Forelimb muscle (tissue), 1 donor: ENCODE data around the gene ATG9B. TPM values are rescaled to one million over a fixed set of nuclear protein-coding genes. Genes with fewer than 3 reads are reported as not detected.
"Not testable (repeated sequence)": the region's sequence is repeated elsewhere in the genome, so short reads cannot be mapped to it uniquely, and the experiment has no call there.

Experiments
- DNase-seq: peaks from one replicate; pipeline ENCODE4 v3.0.0-alpha.2; 2013; ENCODE audit warnings: low read depth
- polyA plus RNA-seq: library from polyadenylated mRNA; unstranded; fragments of 120-200 nt; gene quantifications from one replicate; pipeline ENCODE4 v1.2.1, GENCODE V29; 2013; ENCODE audit not compliant: insufficient read length

ATG9B gene
- polyA plus RNA-seq, 1 donor: 0.73 TPM

- DNase-seq: no peak
These were observed 8.3 kb downstream of the ATG9B start for GRCh38 chr7:151015967-151016366.

- DNase-seq: no peak
These were observed 9.3 kb downstream of the ATG9B start for GRCh38 chr7:151014950-151015349.

- peak; percentile 54 for DNase-seq
These were observed 10.4 kb downstream of the ATG9B start for GRCh38 chr7:151013733-151014497.

GRCh38 chr7:151013356-151013732 is 10.9 kb downstream of the ATG9B start:
- no peak for DNase-seq

DNA sequence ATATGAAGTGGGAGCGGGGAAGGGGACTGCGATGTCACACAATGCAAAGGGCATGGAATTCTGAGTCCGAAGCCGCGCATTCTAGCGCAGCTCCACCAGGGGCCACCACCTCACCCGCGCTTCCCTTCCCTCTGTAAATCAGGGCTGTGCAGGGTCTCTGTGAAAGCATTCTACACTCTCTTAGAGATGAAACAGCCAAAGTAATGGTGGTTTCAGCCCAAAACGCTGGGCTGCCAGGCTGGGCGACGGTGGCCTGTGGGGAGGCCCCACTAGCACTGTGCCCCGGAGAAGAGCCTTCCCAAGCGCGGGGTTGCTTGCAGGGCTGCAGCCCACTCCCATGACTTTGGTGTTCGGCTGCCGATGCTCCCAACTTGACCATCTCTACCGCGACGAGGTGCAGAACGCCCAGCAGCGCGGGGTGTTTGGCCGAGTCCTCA is 11.4 kb downstream of the ATG9B start:
- no peak for DNase-seq

GRCh38 chr7:151012031-151012692 is 12.1 kb downstream of the ATG9B start:
- no peak for DNase-seq

GRCh38 chr7:151011616-151012015 is 12.7 kb downstream of the ATG9B start:
- DNase-seq: not testable (repeated sequence)

DNA sequence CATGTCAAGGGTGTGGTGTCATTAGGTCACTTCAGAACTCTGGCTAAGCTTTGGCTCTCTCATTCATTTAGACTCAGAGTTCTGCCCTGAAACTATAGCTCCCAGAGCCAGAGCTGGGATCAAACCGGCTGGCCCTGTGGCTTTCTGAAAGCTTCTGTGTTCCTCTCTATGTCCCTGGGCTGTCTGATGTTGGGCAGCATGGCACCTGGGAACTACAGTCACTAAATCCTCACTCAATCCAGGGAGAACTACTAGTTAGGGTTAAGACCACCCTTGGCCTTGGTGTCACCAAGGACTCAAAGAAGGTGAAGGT is 13.2 kb downstream of the ATG9B start:
- no peak for DNase-seq

DNA sequence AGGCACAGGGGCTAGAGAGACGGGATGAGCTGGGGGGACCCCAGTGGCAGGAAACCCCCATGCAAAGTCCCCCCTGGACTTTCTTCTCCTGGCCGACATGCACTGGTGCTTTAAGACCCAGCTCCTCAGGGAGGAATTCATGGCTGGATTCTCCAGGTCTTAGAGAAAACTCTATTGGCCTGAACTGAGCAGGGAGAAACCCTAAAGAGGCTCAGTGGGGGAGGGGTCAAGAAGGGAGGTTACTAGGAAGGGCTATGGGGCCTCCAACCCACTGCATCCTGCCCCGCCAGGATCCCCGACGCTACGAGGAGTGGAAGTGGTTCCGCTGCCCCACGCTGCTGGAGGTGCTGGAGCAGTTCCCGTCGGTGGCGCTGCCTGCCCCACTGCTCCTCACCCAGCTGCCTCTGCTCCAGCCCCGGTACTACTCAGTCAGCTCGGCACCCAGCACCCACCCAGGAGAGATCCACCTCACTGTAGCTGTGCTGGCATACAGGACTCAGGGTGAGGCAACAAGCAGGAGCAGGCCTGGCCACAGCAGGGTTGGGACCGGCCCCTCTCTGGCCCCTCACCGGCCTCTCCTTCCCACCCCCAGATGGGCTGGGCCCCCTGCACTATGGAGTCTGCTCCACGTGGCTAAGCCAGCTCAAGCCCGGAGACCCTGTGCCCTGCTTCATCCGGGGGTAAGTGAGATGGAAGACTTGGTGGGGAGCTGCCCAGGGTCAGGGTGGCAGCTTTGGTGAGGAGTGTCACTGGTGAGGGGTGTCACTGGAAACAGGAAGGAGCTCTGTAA is 13.8 kb downstream of the ATG9B start:
- DNase-seq: no peak

DNA sequence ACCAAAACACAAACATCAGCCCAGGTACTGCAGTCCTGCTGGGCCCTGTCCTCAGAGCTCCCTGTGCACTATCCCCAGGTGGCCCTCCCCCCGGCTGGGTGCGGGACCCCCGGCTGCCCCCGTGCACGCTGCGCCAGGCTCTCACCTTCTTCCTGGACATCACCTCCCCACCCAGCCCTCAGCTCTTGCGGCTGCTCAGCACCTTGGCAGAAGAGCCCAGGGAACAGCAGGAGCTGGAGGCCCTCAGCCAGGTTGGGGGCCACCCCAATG is 14.3 kb downstream of the ATG9B start:
- DNase-seq: no peak

- DNase-seq: no peak
These were observed 14.8 kb downstream of the ATG9B start for GRCh38 chr7:151009327-151010036.

DNA sequence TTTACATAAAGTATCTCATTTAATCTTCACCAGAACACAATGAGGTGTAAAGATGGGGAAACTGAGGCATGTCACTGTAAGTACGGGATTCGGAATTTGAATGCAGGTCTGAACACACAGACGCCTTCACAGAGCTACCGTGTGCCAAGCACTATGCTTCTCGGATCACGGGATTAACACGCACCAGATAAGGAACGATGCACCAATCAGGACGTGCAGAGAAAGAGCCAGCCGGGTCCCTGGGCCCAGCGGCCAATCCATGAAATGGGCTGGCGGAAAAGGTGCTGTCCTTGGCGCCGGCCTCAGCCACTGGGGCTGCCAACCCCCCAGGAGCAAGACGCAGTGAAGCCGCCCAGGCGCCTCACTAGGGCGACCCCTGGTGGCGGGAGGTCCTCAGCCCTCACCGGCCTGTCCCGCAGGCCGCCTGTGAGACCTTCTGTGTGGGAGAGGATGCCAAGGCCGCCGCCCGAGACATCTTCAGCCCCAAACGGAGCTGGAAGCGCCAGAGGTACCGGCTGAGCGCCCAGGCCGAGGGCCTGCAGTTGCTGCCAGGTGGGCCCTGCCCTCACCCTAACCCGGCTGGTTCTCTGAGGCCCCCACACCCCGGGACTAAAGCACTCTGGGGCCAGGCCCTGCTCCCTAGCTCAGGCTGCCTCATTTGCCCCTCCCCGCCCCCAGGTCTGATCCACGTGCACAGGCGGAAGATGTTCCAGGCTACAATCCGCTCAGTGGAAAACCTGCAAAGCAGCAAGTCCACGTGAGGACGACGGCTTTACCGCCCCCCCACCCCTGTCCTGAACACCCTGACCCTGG is 15.6 kb downstream of the ATG9B start:
- no peak for DNase-seq

- DNase-seq: no peak
These were observed 16.2 kb downstream of the ATG9B start for GRCh38 chr7:151008143-151008510.

- no peak for DNase-seq
These were observed 16.8 kb downstream of the ATG9B start for GRCh38 chr7:151007469-151007898.

- DNase-seq: no peak
These were observed 17.5 kb downstream of the ATG9B start for GRCh38 chr7:151006590-151007300.

DNA sequence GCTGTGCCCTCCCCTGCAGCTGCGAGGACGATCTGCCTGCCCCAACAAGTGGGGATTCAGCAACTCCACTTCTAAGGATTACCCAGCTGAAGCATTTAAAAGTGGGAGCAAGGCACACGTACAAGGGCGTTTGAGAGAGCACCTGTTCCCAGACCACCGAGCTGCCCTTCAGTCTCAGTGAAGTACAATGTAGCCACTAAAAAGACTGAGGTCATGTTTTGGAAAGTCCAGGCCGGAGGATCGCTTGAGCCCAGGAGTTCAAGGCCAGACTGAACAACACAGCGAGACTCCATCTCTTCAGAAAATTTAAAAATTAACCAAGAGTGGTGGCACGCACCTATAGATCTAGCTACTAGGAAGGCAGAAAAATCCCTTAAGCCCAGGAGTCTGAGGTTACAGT is 18.7 kb downstream of the ATG9B start:
- DNase-seq: no peak

- DNase-seq: no peak
These were observed 20.7 kb downstream of the ATG9B start for GRCh38 chr7:151003572-151003971.

DNA sequence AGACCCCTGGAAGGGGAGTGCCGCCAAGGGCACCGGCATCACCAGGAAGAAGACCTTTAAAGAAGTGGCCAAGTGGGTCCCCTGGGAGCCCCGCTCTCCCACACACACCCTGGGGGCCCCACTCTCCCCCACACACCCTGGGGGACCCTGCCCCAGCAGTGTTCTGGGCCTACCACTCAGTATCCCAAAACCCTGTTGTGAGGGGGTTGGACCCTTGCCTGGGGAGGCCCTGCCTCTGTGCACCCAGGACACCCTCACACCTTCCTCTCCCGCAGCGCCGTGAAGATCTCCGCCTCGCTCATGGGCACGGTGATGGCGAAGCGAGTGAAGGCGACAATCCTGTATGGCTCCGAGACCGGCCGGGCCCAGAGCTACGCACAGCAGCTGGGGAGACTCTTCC is 22.7 kb downstream of the ATG9B start:
- no peak for DNase-seq

DNA sequence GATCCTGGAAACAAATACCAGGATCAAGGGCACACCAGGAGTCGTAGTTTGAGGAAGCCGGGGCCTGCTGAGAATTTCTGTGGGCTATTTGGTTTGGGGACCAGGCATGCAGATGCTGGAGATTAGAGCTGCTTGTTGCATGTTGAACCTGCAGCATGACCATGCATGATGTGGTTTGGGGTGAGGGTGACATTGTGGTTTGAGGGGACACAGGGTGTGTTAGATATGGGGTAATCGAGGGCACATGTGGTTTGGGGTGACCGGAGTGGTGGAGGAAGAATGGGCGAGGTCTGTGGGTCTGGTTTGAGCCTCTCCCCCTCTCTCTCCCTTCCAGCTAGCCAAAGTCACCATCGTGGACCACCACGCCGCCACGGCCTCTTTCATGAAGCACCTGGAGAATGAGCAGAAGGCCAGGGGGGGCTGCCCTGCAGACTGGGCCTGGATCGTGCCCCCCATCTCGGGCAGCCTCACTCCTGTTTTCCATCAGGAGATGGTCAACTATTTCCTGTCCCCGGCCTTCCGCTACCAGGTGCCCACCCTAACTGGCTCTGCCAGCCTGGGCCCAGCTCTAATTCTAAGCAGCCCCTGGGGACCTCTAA is 23.3 kb downstream of the ATG9B start:
- no peak for DNase-seq

- DNase-seq: no peak
These were observed 24.6 kb downstream of the ATG9B start for GRCh38 chr7:150999497-151000230.
